B cell (primary cell): ENCODE results near the gene ASTL. TPM values are rescaled to one million over a fixed set of nuclear protein-coding genes. Genes with fewer than 3 reads are reported as not detected.

Source experiments
- ATAC-seq: fragments of 200-7000 bp; cut with Tn5 transposase; one replicate; pipeline ENCODE4 v1.10.0; 2021; ENCODE audit warnings: low read depth, mild to moderate bottlenecking, moderate number of reproducible peaks, moderate library complexity
- CTCF ChIA-PET: fragments of 350-600 bp; sonication (Branson Sonifier 250); formaldehyde crosslinking; loops from one replicate; lab custom pipeline; 2021; ENCODE audit warnings: antibody characterized with exemption, inconsistent platforms; lab: Charles Lee
- POLR2A ChIA-PET: fragments of 350-600 bp; sonication (Branson Sonifier 250); formaldehyde crosslinking; loops from one replicate; lab custom pipeline; 2021; ENCODE audit warnings: antibody characterized with exemption; lab: Charles Lee
- DNase-seq: peaks from one replicate; pipeline ENCODE4 v3.0.0; 2013
- H2AFZ ChIP-seq: 2 replicates; pipeline ENCODE4 v1.6.1; 2012; ENCODE audit warnings: mild to moderate bottlenecking, low read depth, low read length; ENCODE audit not compliant: insufficient read depth, poor library complexity, severe bottlenecking
- H3K27ac ChIP-seq, 2 donors: 1 replicate in 1 of 2; 2 replicates in 1 of 2; pipeline ENCODE4 v1.5.1; 2012 to 2013; ENCODE audit warnings: low read length in 2 of 2, mild to moderate bottlenecking in 2 of 2, moderate library complexity in 1 of 2
- H3K27me3 ChIP-seq, 4 experiments: fragments of 200-600 bp in 1 of 4; sonication (generic) in 1 of 4; replicated peaks in 1 of 4; 1 replicate in 2 of 4; 2 replicates in 2 of 4; pipeline versions ENCODE4 v1.6.1 to v1.7.0; 2013 to 2016; ENCODE audit warnings: low read length in 3 of 4, mild to moderate bottlenecking in 2 of 4, mixed read lengths in 1 of 4, moderate library complexity in 1 of 4; ENCODE audit not compliant: insufficient read depth in 4 of 4, control insufficient read depth in 3 of 4; ENCODE audit errors: control extremely low read depth in 1 of 4
- H3K36me3 ChIP-seq, 2 experiments: replicated peaks in 1 of 2; 1 replicate in 1 of 2; 2 replicates in 1 of 2; pipeline versions ENCODE4 v1.6.1 to v1.7.1; 2013; ENCODE audit warnings: low read length in 1 of 2; ENCODE audit not compliant: insufficient read depth in 2 of 2, control insufficient read depth in 1 of 2; ENCODE audit errors: control extremely low read depth in 1 of 2, extremely low read depth in 1 of 2
- H3K4me1 ChIP-seq, 2 donors: fragments of 200-600 bp in 1 of 2; sonication (generic) in 1 of 2; 1 replicate in 1 of 2; 2 replicates in 1 of 2; pipeline versions ENCODE4 v1.5.1 to v1.6.1; 2013 to 2017; ENCODE audit warnings: low read length in 2 of 2; ENCODE audit not compliant: control insufficient read depth in 2 of 2, insufficient read depth in 2 of 2
- H3K4me2 ChIP-seq: replicated peaks from 2 replicates; pipeline ENCODE3; 2012; ENCODE audit warnings: mild to moderate bottlenecking, low read depth, low read length; ENCODE audit not compliant: poor library complexity, severe bottlenecking
- H3K4me3 ChIP-seq, 5 experiments: fragments of 200-600 bp in 1 of 5; sonication (generic) in 1 of 5; 1 replicate in 3 of 5; 2 replicates in 2 of 5; pipeline versions ENCODE4 v1.5.1 to v1.7.0; 2011 to 2016; ENCODE audit warnings: low read length in 4 of 5, mild to moderate bottlenecking in 4 of 5, low read depth in 2 of 5, control low read depth in 1 of 5, moderate library complexity in 1 of 5; ENCODE audit not compliant: insufficient read depth in 1 of 5; ENCODE audit errors: control extremely low read depth in 1 of 5, extremely low read depth in 1 of 5
- H3K79me2 ChIP-seq: fragments of 200-600 bp; sonication (generic); one replicate; pipeline ENCODE4 v1.6.0; 2016; ENCODE audit warnings: low read length; ENCODE audit not compliant: control insufficient read depth, insufficient read depth
- H3K9ac ChIP-seq: fragments of 200-600 bp; sonication (generic); 2 replicates; pipeline ENCODE4 v1.6.1; 2017; ENCODE audit warnings: mild to moderate bottlenecking, low read length, moderate library complexity
- H3K9me3 ChIP-seq, 3 donors: one replicate each; pipeline versions ENCODE4 v1.6.1 to v1.7.1; 2013; ENCODE audit warnings: low read length in 2 of 3; ENCODE audit not compliant: control insufficient read depth in 2 of 3, insufficient read depth in 1 of 3; ENCODE audit errors: control extremely low read depth in 1 of 3
- H4K20me1 ChIP-seq: 2 replicates; pipeline ENCODE4 v1.6.0; 2012; ENCODE audit warnings: mild to moderate bottlenecking, low read length; ENCODE audit not compliant: insufficient read depth, control insufficient read depth, poor library complexity, severe bottlenecking
- H3K27ac Mint-ChIP-seq: one replicate; pipeline ENCODE4 v1.8.0; 2021; ENCODE audit warnings: mixed read lengths
- H3K27me3 Mint-ChIP-seq: one replicate; pipeline ENCODE4 v1.8.0; 2021; ENCODE audit warnings: mixed read lengths
- H3K4me1 Mint-ChIP-seq: one replicate; pipeline ENCODE4 v1.8.0; 2021; ENCODE audit warnings: mixed read lengths
- H3K4me3 Mint-ChIP-seq: one replicate; pipeline ENCODE4 v1.8.0; 2021; ENCODE audit warnings: mixed read lengths
- H3K9me3 Mint-ChIP-seq: one replicate; pipeline ENCODE4 v1.8.0; 2022; ENCODE audit warnings: mixed read lengths; ENCODE audit not compliant: insufficient read depth
- EZH2 ChIP-seq: IDR thresholded peaks from 2 replicates; pipeline ENCODE4 v1.6.1; 2012; ENCODE audit warnings: borderline replicate concordance, low read depth, mild to moderate bottlenecking, moderate library complexity, low read length; ENCODE audit not compliant: insufficient read depth, poor library complexity, severe bottlenecking
- WGBS: methylation state at CpG from one replicate; pipeline ENCODE4 v1.1.5; 2013; ENCODE audit warnings: missing lambda C conversion rate; ENCODE audit not compliant: insufficient coverage; 5-methylcytosine and 5-hydroxymethylcytosine counted together
- intact Hi-C: fragments of 100-400 bp; cut with micrococcal nuclease; formaldehyde crosslinking; loops from one replicate; pipeline ENCODE4 v1.10.0; 2022
- polyA plus RNA-seq: library from polyadenylated mRNA; depleted of rRNA; stranded (reverse); fragments of >200 nt; gene quantifications from 2 replicates; pipeline ENCODE4 v1.2.3, GENCODE V29; 2012
- total RNA-seq, 2 donors: library from RNA; stranded (reverse); fragments of 120-200 nt in 1 of 2; gene quantifications; 1 replicate in 1 of 2; 2 replicates in 1 of 2; pipeline versions ENCODE4 v1.2.3 to v1.2.4, GENCODE V29; 2013 to 2022
- TF ChIP-seq, protein P1 (sequence below): fragments of 200-600 bp; IDR thresholded peaks from one replicate; pipeline ENCODE4 v1.8.0; 2022; ENCODE audit warnings: antibody characterized with exemption, mild to moderate bottlenecking

ASTL gene
- total and polyA plus RNA-seq, 2 donors (not counting 1 experiment from before 2014, with no cell fraction given) = 0.15 to 0.59 TPM

DNA sequence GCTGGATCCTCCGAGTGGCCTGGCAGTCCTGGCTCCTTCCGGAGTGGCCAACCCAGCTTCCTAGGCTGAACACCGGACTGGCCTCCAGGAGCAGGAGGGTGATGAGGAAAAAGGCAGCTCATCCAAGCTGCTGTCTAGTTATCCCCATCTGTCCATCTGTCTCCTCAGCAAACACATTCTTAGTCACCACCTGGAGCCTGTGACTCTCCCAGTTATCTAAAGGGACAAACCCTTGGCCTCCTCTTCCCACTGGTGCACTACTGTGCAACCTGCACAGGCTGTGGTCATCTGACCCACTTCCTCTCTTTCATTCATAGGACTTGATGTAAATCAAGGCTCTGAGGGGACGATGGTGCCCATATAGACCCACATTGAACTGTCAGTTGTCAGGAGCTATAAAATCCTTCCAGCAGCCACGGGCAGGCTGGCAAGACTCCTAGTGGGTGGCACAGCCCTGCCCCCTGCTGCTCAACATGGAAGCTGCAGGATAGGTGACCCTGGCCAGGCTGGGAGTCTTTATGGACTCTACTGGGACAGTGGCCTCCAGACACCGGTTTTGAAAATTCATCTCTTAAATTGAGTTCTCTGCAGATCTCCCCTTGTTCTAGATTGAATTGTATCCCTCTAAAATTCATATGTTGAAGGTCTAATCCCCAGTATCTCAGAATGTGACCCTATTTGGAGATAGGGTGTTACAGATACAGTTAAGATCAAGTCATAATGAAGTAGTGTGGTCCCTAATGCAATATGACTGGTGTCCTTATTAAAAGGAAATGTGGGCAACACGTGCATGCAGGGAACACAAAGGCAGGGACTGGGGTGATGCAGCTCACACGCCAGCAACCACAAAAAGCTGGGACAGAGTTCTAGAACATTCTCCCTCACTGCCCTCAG is 36.2 kb upstream of the ASTL start:
- DNase-seq (peak; percentile 85), ATAC-seq (peak; percentile 99)
- Histone ChIP-seq H3K4me1 (peaks cover 0 to 3% of the 10 kb centered on the region in 2 donors), H3K4me2 (no peak overlapping the region), H3K79me2 (no peaks in the 10 kb centered on the region), H3K4me3 (no peak overlapping the region), H3K36me3 (no peaks in the 10 kb centered on the region), H2AFZ (no peak overlapping the region), H3K9me3 (peaks cover 0 to 3% (median 2%) of the 10 kb centered on the region in 3 donors), H4K20me1 (no peaks in the 10 kb centered on the region), H3K27me3 (no peaks in the 10 kb centered on the region), H3K9ac (no peak overlapping the region), H3K27ac (no peak overlapping the region)
- no peak overlapping the region for H3K4me3 Mint-ChIP-seq
- POLR2A ChIA-PET = interaction anchor here (0.7 to 2.9 kb wide), 7 partner anchors 8 to 36 kb away, joined by 3 to 15 read pairs (median 7); partner anchors contain the start of gene ASTL
- no peak overlapping the region for H3K27ac Mint-ChIP-seq
- WGBS = 40% methylated on average over 7 of the region's 8 CpGs
- TF ChIP-seq, protein P1, sequence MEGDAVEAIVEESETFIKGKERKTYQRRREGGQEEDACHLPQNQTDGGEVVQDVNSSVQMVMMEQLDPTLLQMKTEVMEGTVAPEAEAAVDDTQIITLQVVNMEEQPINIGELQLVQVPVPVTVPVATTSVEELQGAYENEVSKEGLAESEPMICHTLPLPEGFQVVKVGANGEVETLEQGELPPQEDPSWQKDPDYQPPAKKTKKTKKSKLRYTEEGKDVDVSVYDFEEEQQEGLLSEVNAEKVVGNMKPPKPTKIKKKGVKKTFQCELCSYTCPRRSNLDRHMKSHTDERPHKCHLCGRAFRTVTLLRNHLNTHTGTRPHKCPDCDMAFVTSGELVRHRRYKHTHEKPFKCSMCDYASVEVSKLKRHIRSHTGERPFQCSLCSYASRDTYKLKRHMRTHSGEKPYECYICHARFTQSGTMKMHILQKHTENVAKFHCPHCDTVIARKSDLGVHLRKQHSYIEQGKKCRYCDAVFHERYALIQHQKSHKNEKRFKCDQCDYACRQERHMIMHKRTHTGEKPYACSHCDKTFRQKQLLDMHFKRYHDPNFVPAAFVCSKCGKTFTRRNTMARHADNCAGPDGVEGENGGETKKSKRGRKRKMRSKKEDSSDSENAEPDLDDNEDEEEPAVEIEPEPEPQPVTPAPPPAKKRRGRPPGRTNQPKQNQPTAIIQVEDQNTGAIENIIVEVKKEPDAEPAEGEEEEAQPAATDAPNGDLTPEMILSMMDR = peak; percentile 99
- TF ChIP-seq EZH2 = no peak
- peaks cover 7% of the 10 kb centered on the region for H3K4me1 Mint-ChIP-seq
- intact Hi-C loops = loop anchor here (1.0 to 2.0 kb wide), 3 partner anchors 10 to 36 kb away; partner anchors contain the start of gene ASTL
- H3K9me3 Mint-ChIP-seq = no peaks in the 10 kb centered on the region
- H3K27me3 Mint-ChIP-seq = no peaks in the 10 kb centered on the region
- CTCF ChIA-PET = interaction anchor here (0.6 to 17.6 kb wide), 46 partner anchors 9 to 335 kb away, joined by 3 to 1065 read pairs (median 6); partner anchors contain the start of genes ADRA2B, ANKRD36C, ASTL and CIAO1

DNA sequence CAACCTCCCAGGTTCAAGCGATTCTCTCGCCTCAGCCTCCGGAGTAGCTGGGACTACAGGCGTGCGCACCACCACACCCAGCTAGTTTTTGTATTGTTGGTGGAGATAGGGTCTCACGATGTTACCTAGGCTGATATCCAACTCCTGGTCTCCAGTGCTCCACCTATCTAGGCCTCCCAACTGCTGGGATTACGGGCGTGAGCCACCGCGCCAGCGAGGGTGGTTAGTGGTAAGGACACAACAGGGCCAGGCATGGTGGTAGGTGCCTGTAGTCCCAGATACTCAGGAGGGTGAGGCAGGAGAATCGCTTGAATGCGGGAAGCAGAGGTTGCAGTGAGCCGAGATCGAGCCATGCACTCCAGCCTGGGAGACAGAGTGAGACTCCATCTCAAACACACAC is 33.5 kb upstream of the ASTL start:
- Histone ChIP-seq H4K20me1 (no peaks in the 10 kb centered on the region), H3K9ac (no peak overlapping the region), H3K4me3 (no peak overlapping the region), H3K79me2 (no peaks in the 10 kb centered on the region), H3K4me2 (no peak overlapping the region), H3K9me3 (peaks cover 0 to 3% (median 2%) of the 10 kb centered on the region in 3 donors), H2AFZ (no peak overlapping the region), H3K36me3 (no peaks in the 10 kb centered on the region), H3K4me1 (peaks cover 0 to 3% of the 10 kb centered on the region in 2 donors), H3K27ac (no peak overlapping the region), H3K27me3 (no peaks in the 10 kb centered on the region)
- Mint-ChIP-seq H3K4me1 (peaks cover 7% of the 10 kb centered on the region), H3K27me3 (no peaks in the 10 kb centered on the region), H3K9me3 (no peaks in the 10 kb centered on the region), H3K4me3 (no peak overlapping the region), H3K27ac (no peak overlapping the region)
- CTCF ChIA-PET = interaction anchor here (3.4 to 17.6 kb wide), 2 partner anchors 27 to 149 kb away, joined by 18 to 1065 read pairs; partner anchors contain the start of genes ASTL and DUSP2
- POLR2A ChIA-PET = no interaction called here
- intact Hi-C loops = no loop called here
- DNase-seq (no peak), ATAC-seq (no peak)
- no peak for TF ChIP-seq EZH2
- TF ChIP-seq, protein P1 = no peak
- 100% methylated on average over 6 of the region's 15 CpGs for WGBS
